PFSK-1 (cell line): Measurements from ENCODE around the gene ARHGEF37.
A peak's percentile ranks its signal among the peaks of the same experiment; 100 is the strongest.

ENCODE experiments used
- FOXP2 ChIP-seq: optimal IDR thresholded peaks from 2 replicates; pipeline ENCODE3; 2011; ENCODE audit warnings: borderline replicate concordance, control low read depth, inconsistent platforms; ENCODE audit not compliant: insufficient read depth; ENCODE audit errors: extremely low read length, extremely low read depth
- POLR2AphosphoS5 ChIP-seq: IDR thresholded peaks from 2 replicates; pipeline ENCODE4 v1.6.1; 2012; ENCODE audit warnings: low read depth, mild to moderate bottlenecking, control low read depth, low read length, moderate library complexity
- REST ChIP-seq, 2 experiments: IDR thresholded peaks; 2 replicates each; pipeline versions ENCODE4 v1.6.1 to v1.8.0; 2011 to 2012; ENCODE audit warnings: low read depth in 2 of 2, low read length in 2 of 2, control low read depth in 1 of 2, inconsistent platforms in 1 of 2, mild to moderate bottlenecking in 1 of 2, moderate library complexity in 1 of 2; ENCODE audit not compliant: insufficient read depth in 1 of 2
- SIN3A ChIP-seq: IDR thresholded peaks from 2 replicates; pipeline ENCODE4 v1.6.1; 2012; ENCODE audit warnings: mild to moderate bottlenecking, low read length, moderate library complexity, borderline replicate concordance; ENCODE audit not compliant: insufficient read depth
- TAF1 ChIP-seq: IDR thresholded peaks from 2 replicates; pipeline ENCODE4 v1.6.1; 2012; ENCODE audit warnings: low read length, control low read depth, borderline replicate concordance; ENCODE audit not compliant: insufficient read depth

ARHGEF37 gene

DNA sequence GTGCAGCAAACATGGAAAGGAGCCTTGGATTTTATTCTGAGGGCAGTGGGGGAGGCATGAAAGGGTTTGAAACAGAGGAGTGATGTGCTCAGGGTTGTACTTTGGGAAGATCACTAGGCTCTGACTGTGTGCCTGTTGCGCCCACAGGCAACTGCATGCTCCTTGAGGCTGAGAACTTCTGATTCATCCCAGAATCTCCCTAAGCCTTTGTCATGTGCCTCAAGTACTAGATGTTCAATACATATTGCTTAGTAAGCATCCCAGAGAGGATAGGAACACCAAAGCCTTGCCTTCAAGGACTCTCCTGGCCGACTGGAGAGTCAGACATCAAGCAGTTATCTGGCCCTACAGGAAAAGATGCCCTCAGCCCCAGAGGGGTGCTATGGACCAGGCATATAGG is 54.1 kb downstream of the ARHGEF37 start:
- TF ChIP-seq REST (IDR thresholded peaks at IDR 0.05; ENCODE audit: insufficient read depth in 1 of 2, low read depth in 2 of 2, low read length in 2 of 2) (no peak), TAF1 (no peak), POLR2AphosphoS5 (no peak), FOXP2 (no peak), SIN3A (no peak)

- no peak for TF ChIP-seq SIN3A
- no peak for TF ChIP-seq REST (IDR thresholded peaks at IDR 0.05; ENCODE audit: insufficient read depth in 1 of 2, low read depth in 2 of 2, low read length in 2 of 2)
- TF ChIP-seq POLR2AphosphoS5 = no peak
- TF ChIP-seq TAF1 = no peak
- TF ChIP-seq FOXP2 = no peak
These were observed 55.0 kb downstream of the ARHGEF37 start for GRCh38 chr5:149636191-149636860.

GRCh38 chr5:149636861-149637246 is 55.6 kb downstream of the ARHGEF37 start:
- TF ChIP-seq SIN3A = no peak
- peak; percentile 61 for TF ChIP-seq FOXP2

- no peak for TF ChIP-seq FOXP2
- TF ChIP-seq REST (IDR thresholded peaks at IDR 0.05; ENCODE audit: insufficient read depth in 1 of 2, low read depth in 2 of 2, low read length in 2 of 2) = no peak
- no peak for TF ChIP-seq POLR2AphosphoS5
- no peak for TF ChIP-seq TAF1
- TF ChIP-seq SIN3A = no peak
These were observed 56.8 kb downstream of the ARHGEF37 start for GRCh38 chr5:149638136-149638535.

DNA sequence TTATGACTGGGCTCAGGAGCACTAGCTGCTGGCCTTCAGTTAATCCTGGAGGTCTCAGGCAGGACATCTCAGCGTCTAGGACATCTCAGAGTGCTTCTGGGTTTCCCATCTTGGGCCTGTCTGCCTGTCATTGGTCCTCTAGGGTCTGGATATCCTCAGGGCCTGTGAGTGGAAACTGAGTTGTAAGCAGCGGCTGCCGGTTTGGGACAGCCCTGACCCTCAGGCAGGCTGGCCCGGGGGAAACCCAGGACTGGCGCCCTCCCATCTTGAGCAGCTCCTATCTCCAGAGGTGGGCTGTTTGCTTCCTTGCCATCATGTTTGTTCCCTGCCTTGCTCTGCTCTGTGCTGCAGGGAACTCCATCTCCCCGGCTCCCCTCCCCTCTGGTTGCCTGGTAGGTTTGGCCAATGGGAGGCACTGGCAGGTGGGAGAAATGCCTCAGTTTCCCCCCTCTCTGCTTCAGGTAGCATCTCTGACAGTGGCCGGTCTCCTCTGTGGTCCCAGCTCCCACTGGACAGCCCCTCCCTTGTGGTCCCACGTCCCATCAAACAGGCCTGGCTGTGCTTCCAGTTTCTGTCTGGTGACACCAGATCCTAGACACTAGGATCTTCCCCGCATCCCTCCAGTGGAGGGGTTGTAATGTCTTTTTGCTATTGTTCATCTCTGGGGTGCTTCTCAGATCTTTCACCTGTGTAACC is 57.4 kb downstream of the ARHGEF37 start:
- no peak for TF ChIP-seq REST (IDR thresholded peaks at IDR 0.05; ENCODE audit: insufficient read depth in 1 of 2, low read depth in 2 of 2, low read length in 2 of 2)
- TF ChIP-seq TAF1 = no peak
- no peak for TF ChIP-seq POLR2AphosphoS5
- no peak for TF ChIP-seq SIN3A
- TF ChIP-seq FOXP2 = no peak
